SW 1271 (cell line): ENCODE results near the gene TP53BP2.
"Not testable (repeated sequence)": the region's sequence is repeated elsewhere in the genome, so short reads cannot be mapped to it uniquely, and the experiment has no call there.

ENCODE experiments used
- DNase-seq, 2 experiments: peaks; one replicate each; lab custom pipeline; 2025; lab: John Stamatoyannopoulos, UW

The TP53BP2 gene

GRCh38 chr1:223852337-223852736, 6.6 kb upstream of the TP53BP2 start:
- DNase-seq = no peak

DNA sequence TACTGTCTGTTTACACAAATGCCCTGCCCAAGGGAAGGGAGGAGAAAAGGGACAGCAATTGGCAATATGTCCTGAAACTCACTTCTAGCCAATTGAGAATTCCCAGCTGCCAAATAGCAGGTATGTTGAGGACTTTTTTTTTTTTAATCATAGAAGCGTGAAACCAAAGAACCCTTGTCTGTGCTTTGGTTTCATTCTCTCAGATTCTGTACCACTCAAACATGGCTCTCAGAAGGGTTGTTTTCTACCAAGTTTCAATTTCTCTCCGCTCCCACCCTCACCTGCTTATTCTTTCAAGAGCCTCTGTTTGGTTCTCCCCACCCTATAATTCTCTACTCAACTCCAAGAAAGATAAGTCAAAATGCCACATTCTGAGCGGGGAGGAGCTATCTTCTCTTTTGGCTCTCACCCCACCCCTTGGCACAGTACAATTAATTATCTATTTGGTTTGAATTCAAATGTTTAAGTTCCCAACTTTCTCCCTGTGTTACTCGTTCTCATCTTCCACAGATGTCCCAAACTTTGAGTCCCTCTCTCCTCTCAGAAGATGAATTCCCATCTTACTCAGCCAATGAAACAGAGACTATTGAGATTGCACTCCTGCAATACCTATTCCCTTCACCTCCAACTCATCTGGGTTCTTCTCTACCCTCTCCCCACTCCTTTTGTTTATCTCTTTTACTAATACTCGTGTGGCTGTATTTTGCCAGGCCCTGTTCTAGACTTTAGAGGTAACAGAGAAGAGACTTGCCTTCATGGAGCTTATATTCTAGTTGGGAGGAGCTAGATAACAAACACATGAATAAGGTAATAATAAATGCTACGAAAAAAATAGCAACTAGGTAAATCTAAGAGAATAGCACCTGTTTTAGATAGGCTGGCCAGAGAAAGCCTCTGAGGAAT, 3.9 kb upstream of the TP53BP2 start:
- DNase-seq = no peak

DNA sequence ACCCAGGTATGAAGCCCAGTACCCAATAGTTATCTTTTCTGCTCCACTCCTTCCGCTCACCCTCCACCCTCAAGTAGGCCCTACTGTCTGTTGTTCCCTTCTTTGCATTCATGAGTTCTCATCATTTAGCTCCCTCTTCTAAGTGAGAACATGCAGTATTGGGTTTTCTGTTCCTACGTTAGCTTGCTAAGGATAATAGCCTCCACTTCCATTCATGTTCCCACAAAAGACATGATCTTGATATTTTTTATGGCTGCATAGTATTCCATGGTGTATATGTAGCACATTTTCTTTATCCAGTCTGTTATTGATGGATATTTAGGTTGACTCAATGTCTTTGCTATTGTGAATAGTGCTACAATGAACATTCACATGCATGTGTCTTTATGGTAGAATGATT, 2.8 kb upstream of the TP53BP2 start:
- DNase-seq = no peak

- DNase-seq = no peak
These were observed 2.1 kb upstream of the TP53BP2 start for GRCh38 chr1:223847781-223848345.

DNA sequence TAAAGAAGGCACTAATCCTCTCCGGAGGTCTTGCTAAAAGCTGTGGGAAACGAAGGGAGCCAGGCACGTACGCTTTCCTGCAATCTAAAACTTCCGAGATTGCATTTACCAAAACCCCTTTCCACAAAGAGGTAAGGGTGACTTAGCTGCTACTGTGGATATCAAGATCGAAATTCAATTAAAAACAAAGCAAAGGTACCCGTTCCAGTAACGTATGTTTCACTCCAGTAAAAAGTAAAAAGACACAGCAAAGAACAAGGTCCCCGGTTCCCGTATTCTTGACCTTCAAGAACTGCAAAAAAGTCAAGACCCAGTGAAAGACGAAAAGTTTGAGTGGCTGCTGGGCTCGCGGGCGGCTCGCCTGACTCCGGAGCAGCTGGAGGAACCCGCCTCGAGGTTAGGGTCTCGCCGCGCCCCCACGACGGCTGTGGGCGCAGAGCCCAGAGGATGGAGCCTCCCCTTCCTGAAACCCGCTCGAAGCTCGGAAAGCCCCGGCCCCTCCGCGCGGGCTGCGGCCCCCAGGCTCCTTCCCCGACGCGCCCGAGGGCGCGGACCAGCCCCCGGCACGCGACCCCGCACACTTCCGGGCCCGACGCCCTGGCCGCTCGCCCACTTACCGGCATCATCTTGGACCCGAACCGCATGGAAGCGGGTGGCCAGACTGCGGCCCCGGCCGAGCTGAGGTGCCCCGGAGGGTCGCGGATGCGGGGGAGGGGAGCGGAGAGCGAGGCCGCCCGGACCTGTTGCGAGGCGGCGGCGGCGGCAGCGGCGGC, 524 bp downstream of the TP53BP2 start:
- peak in 1 of 2 experiments; percentile 23 for DNase-seq

DNA sequence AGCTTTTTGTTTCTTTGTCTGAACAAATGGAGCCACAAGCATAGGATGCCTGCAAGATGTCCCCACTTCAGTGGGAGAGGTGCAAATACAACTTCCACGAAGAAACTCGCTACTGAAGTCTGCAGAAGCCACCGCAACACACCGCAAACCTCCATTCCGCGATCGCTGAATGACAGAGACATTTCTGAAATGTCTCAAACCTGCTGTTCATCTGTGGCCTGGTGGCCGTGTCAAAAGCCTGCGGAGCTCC, 1.0 kb downstream of the TP53BP2 start:
- DNase-seq = no peak

DNA sequence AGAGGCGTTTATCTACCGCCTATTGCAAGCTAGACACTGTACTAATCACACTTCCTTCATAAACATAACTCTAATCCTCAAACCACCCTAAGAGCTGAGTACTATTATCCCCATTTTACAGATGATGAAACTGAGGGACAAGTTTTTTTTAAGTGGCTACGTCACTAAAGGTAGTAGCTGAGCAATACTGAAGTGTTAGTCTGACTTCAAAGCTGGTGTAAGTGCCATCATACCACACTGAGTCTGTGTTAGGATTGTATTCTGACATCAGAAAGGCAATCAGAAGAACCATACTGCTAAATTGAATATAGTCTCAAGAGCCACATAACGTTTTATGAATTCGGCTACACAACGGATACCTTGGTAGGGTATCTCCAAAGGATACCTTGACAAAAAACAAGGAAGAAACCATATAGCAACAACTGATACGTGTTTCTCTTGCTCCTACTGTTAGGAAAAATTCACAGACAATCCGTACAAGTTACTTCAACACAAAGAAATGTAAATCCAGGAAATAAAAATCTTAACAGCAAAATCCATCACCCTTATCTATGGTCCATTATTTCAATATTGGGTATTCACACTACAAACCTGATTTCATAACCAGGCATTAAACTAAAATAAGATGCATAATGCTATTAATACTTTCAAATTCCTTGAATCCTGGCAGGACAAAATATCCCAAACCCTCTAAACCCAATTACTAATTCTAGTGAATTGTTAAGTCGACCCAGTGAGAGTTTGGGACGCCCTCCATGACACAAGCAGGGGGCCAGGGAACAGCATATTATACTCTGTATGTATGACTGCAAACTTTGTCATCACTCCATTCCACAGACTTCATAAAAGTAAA, 1.6 kb downstream of the TP53BP2 start:
- no peak for DNase-seq

GRCh38 chr1:223842784-223843183, 3.0 kb downstream of the TP53BP2 start:
- no peak for DNase-seq

DNA sequence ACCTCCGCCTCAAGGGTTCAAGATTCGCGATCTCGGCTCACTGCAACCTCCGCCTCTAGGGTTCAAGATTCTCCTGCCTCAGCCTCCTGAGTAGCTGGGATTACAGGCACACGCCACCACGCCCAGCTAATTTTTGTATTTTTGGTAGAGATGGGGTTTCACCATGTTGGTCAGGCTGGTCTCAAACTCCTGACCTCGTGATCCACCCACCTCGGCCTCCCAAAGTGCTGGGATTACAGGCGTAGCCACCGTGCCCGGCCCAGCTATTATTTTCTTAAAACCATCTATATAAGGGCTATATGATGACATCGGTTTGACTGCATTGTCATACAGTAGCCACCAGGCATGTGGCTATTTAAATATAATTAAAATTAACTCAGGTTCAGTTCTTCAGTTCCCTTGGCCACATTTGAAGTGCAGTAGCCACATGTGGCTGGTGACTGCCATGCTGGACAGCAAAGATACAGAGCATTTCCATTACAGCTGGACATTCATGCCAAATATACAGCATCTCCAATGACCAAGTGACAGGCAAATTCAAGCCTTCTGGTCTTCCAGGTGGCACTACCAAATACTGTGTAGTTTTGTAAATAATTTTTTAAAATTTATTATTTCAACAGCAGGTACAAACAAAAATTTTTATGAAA, 3.6 kb downstream of the TP53BP2 start:
- DNase-seq = not testable (repeated sequence)

- DNase-seq = no peak
These were observed 5.5 kb downstream of the TP53BP2 start for GRCh38 chr1:223840254-223840653.

DNA sequence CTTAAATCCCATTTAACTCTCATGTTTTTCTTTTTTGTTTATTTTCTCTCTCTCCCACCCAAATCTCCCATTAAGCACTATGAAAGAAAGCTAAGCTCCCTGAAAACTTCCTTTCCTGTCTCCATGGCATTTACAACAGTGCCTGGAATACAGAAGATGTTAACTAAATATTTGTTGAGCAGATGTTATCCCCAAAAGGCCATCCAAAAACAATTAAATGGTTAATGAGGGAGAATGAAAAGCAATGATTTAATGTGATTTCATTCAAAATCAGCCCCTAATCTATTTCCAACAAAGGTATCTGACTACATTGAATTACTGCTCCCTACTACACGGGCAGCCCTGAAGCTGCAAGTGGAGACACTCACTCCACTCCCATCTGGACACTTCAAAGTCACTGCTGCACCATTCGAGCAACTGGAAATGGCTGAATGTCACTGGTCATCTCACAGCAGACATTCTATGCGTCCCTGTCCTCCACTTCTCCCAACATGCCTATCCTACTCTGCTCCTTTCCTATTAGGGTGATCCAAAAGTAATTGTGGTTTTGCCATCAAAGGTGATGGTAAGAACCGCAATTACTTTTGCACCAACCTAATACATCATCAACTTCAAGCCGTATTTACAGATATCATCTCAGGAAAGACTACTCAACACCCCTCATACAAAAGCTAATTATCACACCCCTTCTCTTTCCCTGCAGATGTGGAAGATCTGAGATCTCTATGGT, 7.5 kb downstream of the TP53BP2 start:
- DNase-seq = no peak

DNA sequence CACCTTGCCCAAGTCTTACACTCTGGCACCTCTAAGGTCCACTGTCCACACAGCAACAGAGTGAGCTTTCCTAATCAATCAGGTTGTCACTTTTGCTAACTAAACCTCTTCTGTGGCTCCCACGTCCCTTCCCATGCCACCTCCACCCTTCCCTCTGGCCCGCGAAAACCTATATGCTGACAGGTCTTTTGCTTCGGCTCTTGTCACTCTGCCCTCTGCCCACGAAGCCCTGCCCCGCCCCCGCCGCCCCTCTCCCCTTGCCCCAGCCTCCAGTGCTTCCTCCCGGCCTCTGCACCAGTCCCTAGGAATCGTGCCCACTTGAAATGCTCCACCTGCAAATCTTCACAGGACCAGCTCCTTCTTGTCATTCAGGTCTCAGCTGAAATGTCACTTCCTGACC, 8.1 kb downstream of the TP53BP2 start:
- no peak for DNase-seq

GRCh38 chr1:223837206-223837605, 8.5 kb downstream of the TP53BP2 start:
- DNase-seq = no peak

- DNase-seq = no peak
These were observed 9.2 kb downstream of the TP53BP2 start for GRCh38 chr1:223836586-223836985.

DNA sequence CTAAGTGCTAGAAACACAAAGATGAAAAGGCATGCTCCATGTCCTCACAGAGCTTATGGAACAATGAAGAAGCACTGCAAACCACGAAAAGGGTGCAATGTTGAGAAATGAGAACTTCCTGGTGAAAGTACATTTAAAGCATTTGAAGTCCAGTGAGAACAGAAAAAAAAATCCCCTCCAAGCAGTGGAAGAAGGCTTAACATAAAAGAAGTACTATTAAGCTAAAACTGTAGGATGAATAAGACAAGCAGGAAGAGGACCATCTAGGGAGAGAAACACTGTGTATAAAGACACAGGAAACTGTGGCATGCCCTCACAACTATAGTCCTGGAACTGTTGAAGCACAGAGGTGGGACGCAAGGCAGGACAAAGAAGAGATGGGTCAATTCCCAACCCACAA, 10.0 kb downstream of the TP53BP2 start:
- DNase-seq = no peak

GRCh38 chr1:223834660-223835263, 11.0 kb downstream of the TP53BP2 start:
- DNase-seq = no peak

- no peak for DNase-seq
These were observed 11.8 kb downstream of the TP53BP2 start for GRCh38 chr1:223833948-223834347.

GRCh38 chr1:223832637-223832943, 13.2 kb downstream of the TP53BP2 start:
- no peak for DNase-seq

GRCh38 chr1:223831755-223832636, 13.8 kb downstream of the TP53BP2 start:
- DNase-seq = peak in 1 of 2 experiments; percentile 33

DNA sequence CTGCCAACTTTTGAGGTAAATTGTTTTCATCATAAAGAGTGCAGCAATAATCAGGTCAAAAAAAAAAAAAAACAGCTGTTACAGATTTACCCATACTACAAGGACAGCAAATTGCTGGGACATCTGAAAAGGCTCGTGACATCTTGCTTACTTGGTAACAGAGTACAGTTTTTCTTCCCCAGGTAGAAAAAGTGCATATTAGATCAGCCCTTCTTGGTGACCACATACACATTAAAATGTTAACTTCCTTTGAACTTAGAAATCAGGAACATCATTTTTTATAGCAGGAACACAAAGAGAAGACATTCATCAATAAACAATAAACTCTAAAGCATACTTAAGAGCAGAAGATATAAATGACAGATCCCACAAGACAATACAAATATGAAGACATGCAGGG, 16.1 kb downstream of the TP53BP2 start:
- DNase-seq = no peak
